GM21529 (cell line): ENCODE data around the gene PZP.

Source experiments
- ATAC-seq: cut with Tn5 transposase; IDR thresholded peaks from one replicate; pipeline ENCODE4 v1.9.1; 2021; ENCODE audit not compliant: unreplicated experiment

Gene PZP

DNA sequence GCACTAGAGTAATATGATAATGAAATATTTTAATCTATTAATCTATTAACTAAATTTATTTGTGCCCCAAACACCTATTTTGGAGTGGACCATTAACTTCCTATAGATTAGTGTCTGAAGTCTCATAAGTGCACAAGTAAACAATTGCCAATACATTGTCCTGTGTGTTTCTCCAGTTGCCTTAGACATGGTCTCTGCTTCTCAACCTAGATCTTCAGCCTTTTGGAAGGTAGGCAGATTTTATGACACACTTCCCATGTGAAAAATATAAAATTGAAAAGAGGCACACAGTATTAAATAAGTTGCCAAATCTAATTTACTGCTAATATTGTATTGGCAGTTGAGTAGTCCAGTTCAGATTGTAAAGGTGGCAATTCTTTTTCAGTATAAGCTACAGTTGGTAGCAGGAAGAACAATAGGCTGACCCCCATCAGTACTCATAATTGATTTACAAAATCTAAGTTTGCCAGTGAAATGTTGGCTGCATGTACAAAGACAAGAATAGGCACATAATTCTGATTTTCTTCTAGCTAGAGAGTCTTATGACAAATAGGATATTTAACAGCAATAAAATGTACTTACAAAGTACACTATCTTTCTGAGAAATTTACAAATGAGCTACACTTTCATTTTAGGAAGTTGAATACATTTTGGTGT lies 103.3 kb downstream of the PZP start:
- ATAC-seq: no peak

DNA sequence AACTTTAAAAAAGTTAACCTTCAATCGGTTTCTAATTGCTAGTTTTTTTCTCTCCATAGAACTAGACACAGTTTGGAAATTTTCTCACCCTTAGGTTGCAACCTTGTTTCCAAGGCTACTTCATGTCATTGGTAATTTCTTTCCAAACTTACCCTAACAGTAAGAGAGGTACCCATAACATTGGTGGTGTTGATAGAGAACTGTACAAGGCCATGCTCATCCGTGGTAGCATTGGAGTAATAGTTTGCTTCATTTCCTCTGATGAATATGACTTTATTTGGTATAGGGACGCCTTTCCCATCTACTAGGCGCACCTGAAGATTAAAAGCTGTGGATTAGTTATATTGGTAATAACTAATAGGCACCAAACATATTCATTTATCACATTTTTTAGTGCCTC lies 104.1 kb downstream of the PZP start:
- no peak for ATAC-seq

DNA sequence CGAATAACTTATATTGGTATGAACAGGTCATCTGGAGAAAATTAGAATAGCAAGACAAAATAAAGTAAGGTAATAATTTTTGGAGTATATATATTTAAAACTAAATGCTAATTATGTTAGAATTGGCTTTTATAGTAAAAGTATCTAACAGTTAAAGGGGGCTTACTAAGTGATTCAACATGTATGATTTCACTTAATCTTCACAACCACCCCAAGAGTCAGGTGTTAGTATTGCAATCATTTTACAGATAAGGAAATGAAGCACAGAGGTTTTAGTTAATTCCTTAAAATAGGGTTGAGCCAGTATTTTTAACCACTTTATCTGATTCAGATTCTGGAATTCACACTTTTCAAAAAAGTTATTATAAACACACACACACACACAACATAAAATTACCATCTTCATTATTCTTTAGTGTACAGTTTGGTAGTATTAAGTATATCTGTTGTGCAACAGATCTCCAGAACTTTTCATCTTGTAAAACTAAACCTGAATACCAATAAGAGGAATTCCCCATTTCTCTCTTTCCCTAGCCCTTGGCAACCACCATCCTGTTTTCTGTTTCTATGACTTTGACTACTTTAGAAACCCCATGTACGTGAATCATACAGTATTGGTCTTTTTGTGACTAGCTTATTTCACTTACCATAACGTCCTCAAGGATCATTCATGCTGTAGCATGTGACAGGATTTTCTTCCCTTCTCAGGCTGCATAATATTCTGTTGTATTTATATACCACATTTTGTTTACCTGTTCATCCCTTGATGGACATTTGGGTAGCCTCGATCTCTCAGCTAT lies 104.9 kb downstream of the PZP start:
- no peak for ATAC-seq

DNA sequence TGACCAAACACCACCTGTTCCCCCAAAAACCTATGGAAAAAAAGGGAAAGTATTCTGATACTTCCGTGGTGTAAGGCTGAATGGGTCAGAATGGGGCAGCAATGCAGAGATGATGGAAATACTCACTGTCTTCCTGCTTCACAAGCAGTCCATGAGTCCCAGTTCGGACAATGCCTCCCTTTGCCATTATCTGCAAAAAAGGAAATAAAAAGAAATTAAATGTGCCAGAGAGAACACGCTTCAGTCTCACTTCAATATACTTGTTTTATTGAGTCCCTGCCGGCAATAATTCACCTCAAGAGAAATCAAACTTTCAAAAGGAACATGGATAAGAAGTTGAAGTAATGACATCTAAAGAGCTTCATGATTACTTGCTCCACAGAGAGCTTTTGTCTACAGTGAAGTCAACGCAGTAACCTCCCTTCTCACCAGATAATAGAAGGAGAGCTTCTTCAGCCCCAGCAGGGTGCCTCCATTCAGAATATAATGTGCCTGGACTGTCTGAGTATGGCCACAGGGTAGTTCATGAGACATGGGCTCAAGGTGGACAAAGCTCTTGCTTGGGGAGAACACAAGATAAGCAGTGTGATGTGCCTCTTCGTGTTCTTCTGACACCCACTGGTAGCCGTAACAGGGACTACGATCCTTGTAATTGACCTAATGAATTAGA lies 107.0 kb downstream of the PZP start:
- ATAC-seq: no peak

DNA sequence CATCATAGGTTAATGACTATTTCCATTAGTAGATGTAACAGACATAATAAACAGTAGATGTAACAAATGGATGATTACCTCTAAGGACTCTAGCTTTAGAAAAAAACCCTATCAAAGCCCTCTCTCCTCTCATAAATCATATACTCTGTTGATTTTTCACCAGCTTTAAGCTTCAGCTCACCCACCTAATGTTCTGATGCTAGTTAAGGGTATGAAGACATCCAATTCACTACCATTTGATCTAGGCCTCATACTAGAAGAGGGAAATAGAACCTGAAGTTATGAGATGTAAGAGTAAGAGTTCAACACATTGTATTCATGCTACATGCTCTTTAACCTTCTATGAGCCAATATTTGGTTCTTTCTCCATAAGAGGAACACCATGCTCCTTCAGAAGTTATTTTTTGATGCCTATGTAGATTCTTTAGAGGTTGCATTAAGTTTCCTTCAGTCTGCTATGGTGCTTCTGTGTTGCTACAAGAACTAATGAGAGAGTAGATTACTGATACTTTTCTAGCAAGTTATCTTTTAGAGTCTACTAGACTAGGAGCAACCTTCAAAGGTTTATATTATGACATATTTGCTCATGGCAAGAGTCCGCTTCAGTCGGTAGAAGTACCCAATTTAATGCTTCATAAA lies 108.5 kb downstream of the PZP start:
- ATAC-seq: no peak
